Trophoblast cell (in vitro differentiated cells and primary cell): ENCODE measurements around the gene NF1.

Source experiments
- DNase-seq, 2 donors: peaks; one replicate each; pipeline ENCODE4 v3.0.0-alpha.2; 2016
- H2AFZ ChIP-seq: 2 replicates; pipeline ENCODE4 v1.6.1; 2013; ENCODE audit warnings: low read length, moderate library complexity, mild to moderate bottlenecking; ENCODE audit not compliant: insufficient read depth, poor library complexity
- H2AK5ac ChIP-seq: 2 replicates; pipeline ENCODE4 v1.6.1; 2013; ENCODE audit warnings: mild to moderate bottlenecking, low read length
- H2BK120ac ChIP-seq: 2 replicates; pipeline ENCODE4 v1.6.1; 2013; ENCODE audit warnings: low read length, mild to moderate bottlenecking, moderate library complexity; ENCODE audit not compliant: insufficient read depth, poor library complexity
- H2BK12ac ChIP-seq: 2 replicates; pipeline ENCODE4 v1.6.1; 2013; ENCODE audit warnings: mild to moderate bottlenecking, low read length, moderate library complexity
- H2BK5ac ChIP-seq: 2 replicates; pipeline ENCODE4 v1.6.1; 2013; ENCODE audit warnings: low read length, low read depth, moderate library complexity, mild to moderate bottlenecking; ENCODE audit not compliant: poor library complexity
- H3K14ac ChIP-seq: 2 replicates; pipeline ENCODE4 v1.6.1; 2013; ENCODE audit warnings: mild to moderate bottlenecking, low read length
- H3K18ac ChIP-seq: 2 replicates; pipeline ENCODE4 v1.6.1; 2013; ENCODE audit warnings: mild to moderate bottlenecking, low read length
- H3K23ac ChIP-seq: 2 replicates; pipeline ENCODE4 v1.6.1; 2013; ENCODE audit warnings: low read length
- H3K27ac ChIP-seq: 2 replicates; pipeline ENCODE4 v1.5.1; 2013; ENCODE audit warnings: low read depth, mild to moderate bottlenecking, inconsistent platforms, low read length, moderate library complexity
- H3K27me3 ChIP-seq: 2 replicates; pipeline ENCODE4 v1.6.1; 2013; ENCODE audit warnings: inconsistent platforms, mild to moderate bottlenecking, low read length, moderate library complexity; ENCODE audit not compliant: insufficient read depth
- H3K36me3 ChIP-seq, 2 experiments: 1 replicate in 1 of 2; 2 replicates in 1 of 2; pipeline ENCODE4 v1.6.1; 2013; ENCODE audit warnings: low read length in 2 of 2, mild to moderate bottlenecking in 2 of 2, moderate library complexity in 1 of 2; ENCODE audit not compliant: insufficient read depth in 2 of 2, control insufficient read depth in 1 of 2
- H3K4ac ChIP-seq: 2 replicates; pipeline ENCODE4 v1.6.1; 2013; ENCODE audit warnings: low read depth, mild to moderate bottlenecking, low read length, moderate library complexity
- H3K4me1 ChIP-seq, 2 experiments: 1 replicate in 1 of 2; 2 replicates in 1 of 2; pipeline ENCODE4 v1.6.1; 2013; ENCODE audit warnings: low read length in 2 of 2, mild to moderate bottlenecking in 2 of 2, moderate library complexity in 1 of 2; ENCODE audit not compliant: insufficient read depth in 2 of 2, control insufficient read depth in 1 of 2
- H3K4me2 ChIP-seq: 2 replicates; pipeline ENCODE4 v1.6.1; 2013; ENCODE audit warnings: inconsistent platforms, mild to moderate bottlenecking, low read length, moderate library complexity
- H3K4me3 ChIP-seq: 2 replicates; pipeline ENCODE4 v1.5.1; 2013; ENCODE audit warnings: mild to moderate bottlenecking, low read depth, low read length, inconsistent platforms
- H3K79me1 ChIP-seq: one replicate; pipeline ENCODE4 v1.6.1; 2013; ENCODE audit warnings: low read length
- H3K79me2 ChIP-seq: 2 replicates; pipeline ENCODE4 v1.6.1; 2013; ENCODE audit warnings: low read length, mild to moderate bottlenecking; ENCODE audit not compliant: control insufficient read depth, insufficient read depth, poor library complexity
- H3K9ac ChIP-seq: 2 replicates; pipeline ENCODE4 v1.6.1; 2013; ENCODE audit warnings: mild to moderate bottlenecking, low read length
- H3K9me3 ChIP-seq: 2 replicates; pipeline ENCODE4 v1.6.1; 2013; ENCODE audit warnings: low read depth, mild to moderate bottlenecking, control low read depth, inconsistent platforms, low read length; ENCODE audit not compliant: insufficient read depth
- H4K12ac ChIP-seq: 2 replicates; pipeline ENCODE4 v1.6.1; 2013; ENCODE audit warnings: low read depth, mild to moderate bottlenecking, low read length, moderate library complexity
- H4K8ac ChIP-seq: 2 replicates; pipeline ENCODE4 v1.6.1; 2013; ENCODE audit warnings: low read depth, mild to moderate bottlenecking, low read length, moderate library complexity
- H4K91ac ChIP-seq: one replicate; pipeline ENCODE4 v1.6.1; 2013; ENCODE audit warnings: low read depth, mild to moderate bottlenecking, low read length, moderate library complexity
- WGBS: extraction: QIAGEN DNeasy Blood & Tissue Kit; methylation state at CpG from one replicate; pipeline ENCODE4 v1.1.7; 2013; ENCODE audit warnings: missing lambda C conversion rate; ENCODE audit not compliant: insufficient read length, insufficient coverage; ENCODE audit errors: extremely low coverage; 5-methylcytosine and 5-hydroxymethylcytosine counted together

NF1 gene

GRCh38 chr17:31313982-31314781 is 219.4 kb downstream of the NF1 start, which contains the start of gene EVI2B:
Gene EVI2B (minus strand): TSS chr17:31314054. CDS start chr17:31305609, 8,445 bp downstream.
- no peaks in the 10 kb centered on the region for H3K4me1 ChIP-seq
- H3K36me3 ChIP-seq = no peaks in the 10 kb centered on the region
- no peak within 1 kb of the TSS for H2BK120ac ChIP-seq
- H3K4ac ChIP-seq = no peak within 1 kb of the TSS
- H3K79me2 ChIP-seq = no peaks in the 10 kb centered on the region
- no peak within 1 kb of the TSS for H3K23ac ChIP-seq
- H3K14ac ChIP-seq = no peak within 1 kb of the TSS
- no peaks in the 10 kb centered on the region for H3K9me3 ChIP-seq
- no peak within 1 kb of the TSS for H4K8ac ChIP-seq
- H3K79me1 ChIP-seq = no peaks in the 10 kb centered on the region
- H4K91ac ChIP-seq = no peak within 1 kb of the TSS
- no peak within 1 kb of the TSS for H3K27ac ChIP-seq
- no peak within 1 kb of the TSS for H2AFZ ChIP-seq
- peak; percentile 6 to 27 for DNase-seq
- H2BK5ac ChIP-seq = no peak within 1 kb of the TSS
- WGBS = no CpG with 5 or more reads among the region's 3 CpGs
- H3K18ac ChIP-seq = no peak within 1 kb of the TSS
- H3K4me2 ChIP-seq = no peak within 1 kb of the TSS
- H3K4me3 ChIP-seq = no peak within 1 kb of the TSS
- H3K27me3 ChIP-seq = no peaks in the 10 kb centered on the region
- H2BK12ac ChIP-seq = no peak within 1 kb of the TSS
- no peak within 1 kb of the TSS for H3K9ac ChIP-seq
- no peak within 1 kb of the TSS for H2AK5ac ChIP-seq
- H4K12ac ChIP-seq = no peak within 1 kb of the TSS

GRCh38 chr17:31314782-31315100 is 220.0 kb downstream of the NF1 start:
- H3K27me3 ChIP-seq = no peaks in the 10 kb centered on the region
- H2AK5ac ChIP-seq = no peak overlapping the region
- H3K4me2 ChIP-seq = no peak overlapping the region
- H3K36me3 ChIP-seq = no peaks in the 10 kb centered on the region
- no CpG with 5 or more reads among the region's 3 CpGs for WGBS
- no peaks in the 10 kb centered on the region for H3K79me1 ChIP-seq
- H4K91ac ChIP-seq = no peak overlapping the region
- no peak overlapping the region for H3K14ac ChIP-seq
- H3K9me3 ChIP-seq = no peaks in the 10 kb centered on the region
- H3K4me3 ChIP-seq = no peak overlapping the region
- H2BK5ac ChIP-seq = no peak overlapping the region
- no peaks in the 10 kb centered on the region for H3K4me1 ChIP-seq
- H3K9ac ChIP-seq = no peak overlapping the region
- H3K79me2 ChIP-seq = no peaks in the 10 kb centered on the region
- no peak for DNase-seq
- H4K8ac ChIP-seq = no peak overlapping the region
- H3K4ac ChIP-seq = no peak overlapping the region
- H4K12ac ChIP-seq = no peak overlapping the region
- no peak overlapping the region for H2AFZ ChIP-seq
- H3K23ac ChIP-seq = no peak overlapping the region
- H3K27ac ChIP-seq = no peak overlapping the region
- H2BK12ac ChIP-seq = no peak overlapping the region
- no peak overlapping the region for H2BK120ac ChIP-seq
- no peak overlapping the region for H3K18ac ChIP-seq

GRCh38 chr17:31318298-31318801 is 223.6 kb downstream of the NF1 start:
- no peaks in the 10 kb centered on the region for H3K79me1 ChIP-seq
- H3K9me3 ChIP-seq = no peaks in the 10 kb centered on the region
- no peak overlapping the region for H2BK120ac ChIP-seq
- H3K27ac ChIP-seq = no peak overlapping the region
- H3K4me1 ChIP-seq = no peaks in the 10 kb centered on the region
- no peak overlapping the region for H2BK5ac ChIP-seq
- peak; percentile 7 to 20 for DNase-seq
- no peaks in the 10 kb centered on the region for H3K36me3 ChIP-seq
- H3K4me3 ChIP-seq = no peak overlapping the region
- H2BK12ac ChIP-seq = no peak overlapping the region
- no peak overlapping the region for H3K23ac ChIP-seq
- H3K14ac ChIP-seq = no peak overlapping the region
- H3K18ac ChIP-seq = no peak overlapping the region
- no peak overlapping the region for H3K4ac ChIP-seq
- no CpG with 5 or more reads among the region's 8 CpGs for WGBS
- H3K27me3 ChIP-seq = no peaks in the 10 kb centered on the region
- no peak overlapping the region for H4K8ac ChIP-seq
- H2AFZ ChIP-seq = no peak overlapping the region
- H3K79me2 ChIP-seq = no peaks in the 10 kb centered on the region
- H3K4me2 ChIP-seq = no peak overlapping the region
- H2AK5ac ChIP-seq = no peak overlapping the region
- H4K12ac ChIP-seq = no peak overlapping the region
- H4K91ac ChIP-seq = no peak overlapping the region
- no peak overlapping the region for H3K9ac ChIP-seq

GRCh38 chr17:31318851-31319661 is 224.3 kb downstream of the NF1 start:
- H4K8ac ChIP-seq = no peak overlapping the region
- H3K27ac ChIP-seq = no peak overlapping the region
- H3K36me3 ChIP-seq = no peaks in the 10 kb centered on the region
- no CpG with 5 or more reads among the region's 5 CpGs for WGBS
- no peak overlapping the region for H2BK12ac ChIP-seq
- no peak overlapping the region for H3K14ac ChIP-seq
- no peaks in the 10 kb centered on the region for H3K9me3 ChIP-seq
- no peak overlapping the region for H2BK5ac ChIP-seq
- H3K4me3 ChIP-seq = no peak overlapping the region
- H3K79me1 ChIP-seq = no peaks in the 10 kb centered on the region
- H3K4me2 ChIP-seq = no peak overlapping the region
- no peak overlapping the region for H4K91ac ChIP-seq
- no peaks in the 10 kb centered on the region for H3K79me2 ChIP-seq
- H2AFZ ChIP-seq = no peak overlapping the region
- H3K9ac ChIP-seq = no peak overlapping the region
- H3K4me1 ChIP-seq = no peaks in the 10 kb centered on the region
- no peaks in the 10 kb centered on the region for H3K27me3 ChIP-seq
- H2BK120ac ChIP-seq = no peak overlapping the region
- no peak overlapping the region for H3K23ac ChIP-seq
- no peak overlapping the region for H3K4ac ChIP-seq
- H2AK5ac ChIP-seq = no peak overlapping the region
- no peak for DNase-seq
- no peak overlapping the region for H4K12ac ChIP-seq
- H3K18ac ChIP-seq = no peak overlapping the region
